Tibial nerve (tissue), 3 donors: ENCODE results near the gene GRAP.
"Not testable (repeated sequence)": the region's sequence is repeated elsewhere in the genome, so short reads cannot be mapped to it uniquely, and the experiment has no call there.

Source experiments
- CTCF ChIP-seq, 5 experiments: fragments of 200-600 bp in 3 of 5; fragments of 450-650 bp in 2 of 5; sonication (generic) in 3 of 5; IDR thresholded peaks; one replicate each; pipeline ENCODE4 v1.5.1; 2016 to 2019; ENCODE audit warnings: antibody characterized with exemption in 5 of 5, mild to moderate bottlenecking in 3 of 5, moderate library complexity in 2 of 5
- POLR2A ChIP-seq, 2 donors: fragments of 450-650 bp; IDR thresholded peaks; one replicate each; pipeline ENCODE4 v1.6.1; 2017; ENCODE audit warnings: antibody characterized with exemption in 2 of 2, mild to moderate bottlenecking in 2 of 2, moderate library complexity in 2 of 2

GRCh38 chr17:19036186-19036585, 10.6 kb downstream of the GRAP start:
- not testable (repeated sequence) for TF ChIP-seq CTCF, POLR2A (IDR thresholded peaks at IDR 0.05)
